ENCODE results near the gene LRP1-AS. TPM values are rescaled to one million over a fixed set of nuclear protein-coding genes. Genes with fewer than 3 reads are reported as not detected.

The LRP1-AS gene
- total RNA-seq, 1 experiment from 2014 or later, result not detected

DNA sequence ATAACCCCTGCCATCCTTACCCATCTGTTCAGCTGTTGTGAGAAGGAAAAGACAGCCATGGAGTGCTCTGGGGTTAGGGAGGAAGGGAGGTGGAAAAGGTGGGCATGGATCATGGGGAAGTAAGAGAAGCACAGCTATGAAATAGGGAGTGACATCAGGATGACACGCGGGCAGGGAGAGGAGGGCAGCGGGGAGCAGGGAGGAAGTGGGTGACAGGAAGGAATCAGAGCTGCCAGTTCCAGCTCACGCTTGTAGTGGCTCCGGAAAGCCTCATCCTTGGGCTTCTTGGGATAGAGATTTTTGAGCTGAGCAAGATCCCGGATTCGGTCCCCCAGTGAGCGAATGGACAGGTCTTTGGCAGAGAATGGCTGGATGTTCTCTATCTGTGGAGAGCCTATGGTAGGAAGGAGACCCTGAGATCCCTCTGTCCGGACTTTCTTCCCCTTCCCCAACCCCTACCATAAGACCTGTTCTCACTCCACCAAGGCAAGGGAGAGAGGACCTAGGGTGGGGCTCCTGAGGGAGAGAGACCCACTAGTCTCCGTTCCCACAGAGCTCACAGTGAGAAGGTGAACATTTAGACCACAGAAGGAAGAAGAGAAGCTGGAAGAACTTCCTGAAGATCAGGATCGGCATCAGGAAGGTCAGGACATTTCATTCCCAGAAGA is 48.2 kb downstream of the LRP1-AS start:
- DNase-seq (ENCODE audit: low read depth, low spot score) (no peak), ATAC-seq (no peak)
- Histone ChIP-seq H3K9ac (ENCODE audit: low read length) (no peak overlapping the region), H3K9me2 (ENCODE audit: insufficient read depth) (no peaks in the 10 kb centered on the region), H3K4me1 (ENCODE audit: control insufficient read depth in 1 of 2, insufficient read depth in 2 of 2, low read length in 2 of 2) (peaks cover 35 to 50% of the 10 kb centered on the region in 2 experiments), H3K27ac (ENCODE audit: low read depth, low read length) (no peak overlapping the region), H4K20me1 (ENCODE audit: insufficient read depth) (no peaks in the 10 kb centered on the region), H3K79me2 (ENCODE audit: insufficient read depth, low read length) (no peaks in the 10 kb centered on the region; the same call in 1 of the 2 replicates), H3K9me3 (ENCODE audit: control insufficient read depth in 1 of 2, insufficient read depth in 1 of 2, low read depth in 1 of 2, low read length in 2 of 2) (no peaks in the 10 kb centered on the region), H3K27me3 (ENCODE audit: insufficient read depth, low read length) (no peaks in the 10 kb centered on the region), H3K4me2 (ENCODE audit: low read length) (no peak overlapping the region), H2AFZ (ENCODE audit: low read depth, low read length, poor library complexity, severe bottlenecking) (no peak overlapping the region), H3K36me3 (ENCODE audit: control insufficient read depth in 1 of 2, insufficient read depth in 2 of 2, low read length in 2 of 2) (peaks cover 13% of the 10 kb centered on the region in 2 experiments; a peak in 2 of 4 replicates), H3K4me3 (replicated peaks in 1 of 2; ENCODE audit: low read depth in 1 of 2, low read length in 2 of 2) (no peak overlapping the region)
- POLR2A ChIA-PET, result interaction anchor here (1.0 to 7.8 kb wide), 2 partner anchors 8 to 20 kb away, joined by 3 to 32 read pairs; partner anchors contain the start of gene NEMP1
- intact Hi-C loops (cut with micrococcal nuclease), result no loop called here
- CTCF ChIA-PET, result no interaction called here
- TF ChIP-seq ZFX (IDR thresholded peaks at IDR 0.05) (no peak), ZNF274 (IDR thresholded peaks at IDR 0.05; ENCODE audit: low read depth, low read length) (no peak), JUND (IDR thresholded peaks at IDR 0.05) (no peak), SRF (IDR thresholded peaks at IDR 0.05; ENCODE audit: low read depth) (no peak), REST (IDR thresholded peaks at IDR 0.05; ENCODE audit: low read depth) (no peak), POLR2A (IDR thresholded peaks at IDR 0.05; ENCODE audit: borderline replicate concordance, extremely low read depth, insufficient read depth, insufficient read length) (no peak), CBX3 (IDR thresholded peaks at IDR 0.05; ENCODE audit: low read depth) (no peak), ATF3 (IDR thresholded peaks at IDR 0.05) (no peak)
- TF ChIP-seq, protein P1, sequence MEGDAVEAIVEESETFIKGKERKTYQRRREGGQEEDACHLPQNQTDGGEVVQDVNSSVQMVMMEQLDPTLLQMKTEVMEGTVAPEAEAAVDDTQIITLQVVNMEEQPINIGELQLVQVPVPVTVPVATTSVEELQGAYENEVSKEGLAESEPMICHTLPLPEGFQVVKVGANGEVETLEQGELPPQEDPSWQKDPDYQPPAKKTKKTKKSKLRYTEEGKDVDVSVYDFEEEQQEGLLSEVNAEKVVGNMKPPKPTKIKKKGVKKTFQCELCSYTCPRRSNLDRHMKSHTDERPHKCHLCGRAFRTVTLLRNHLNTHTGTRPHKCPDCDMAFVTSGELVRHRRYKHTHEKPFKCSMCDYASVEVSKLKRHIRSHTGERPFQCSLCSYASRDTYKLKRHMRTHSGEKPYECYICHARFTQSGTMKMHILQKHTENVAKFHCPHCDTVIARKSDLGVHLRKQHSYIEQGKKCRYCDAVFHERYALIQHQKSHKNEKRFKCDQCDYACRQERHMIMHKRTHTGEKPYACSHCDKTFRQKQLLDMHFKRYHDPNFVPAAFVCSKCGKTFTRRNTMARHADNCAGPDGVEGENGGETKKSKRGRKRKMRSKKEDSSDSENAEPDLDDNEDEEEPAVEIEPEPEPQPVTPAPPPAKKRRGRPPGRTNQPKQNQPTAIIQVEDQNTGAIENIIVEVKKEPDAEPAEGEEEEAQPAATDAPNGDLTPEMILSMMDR (IDR thresholded peaks at IDR 0.05 in 2 of 3, conservative IDR thresholded peaks at IDR 0.05 in 1 of 3; ENCODE audit: borderline replicate concordance in 1 of 3, insufficient read depth in 1 of 3, low read depth in 2 of 3, low read length in 2 of 3), result no peak
- RAD21 ChIA-PET (ENCODE audit: low non-redundant PET in 1 of 2, low total read pairs in 2 of 2, uncharacterized antibody in 2 of 2, unreplicated experiment in 2 of 2), result interaction anchor here in 1 of 2 experiments (1.1 kb wide), 1 partner anchor 12 kb away, joined by 3 read pairs; the partner anchor contains the start of gene STAT6
- no TSS peak for BruUV-seq (replicated peaks)

Data from HCT116 (cell line).